Measurements from ENCODE around the gene BTBD9.

- no peak for TF ChIP-seq YY1 (IDR thresholded peaks at IDR 0.05; ENCODE audit: insufficient read depth, insufficient read length)
- no peak for TF ChIP-seq ZNF274 (IDR thresholded peaks at IDR 0.05; ENCODE audit: low read depth, low read length)
- TF ChIP-seq SUZ12 (IDR thresholded peaks at IDR 0.05; ENCODE audit: extremely low read depth, insufficient read depth, insufficient read length): no peak
Observed at GRCh38 chr6:38162493-38163185, 477.1 kb downstream of the BTBD9 start.

All from NT2/D1 (cell line).